Stimulated activated naive CD4-positive, alpha-beta T cell (primary cell): Measurements from ENCODE around the gene BMPER.
"Not testable (repeated sequence)": the region's sequence is repeated elsewhere in the genome, so short reads cannot be mapped to it uniquely, and the experiment has no call there.

Experiments
- DNase-seq, 6 experiments: peaks; one replicate each; lab custom pipeline; 2025; lab: John Stamatoyannopoulos, UW

The BMPER gene

DNA sequence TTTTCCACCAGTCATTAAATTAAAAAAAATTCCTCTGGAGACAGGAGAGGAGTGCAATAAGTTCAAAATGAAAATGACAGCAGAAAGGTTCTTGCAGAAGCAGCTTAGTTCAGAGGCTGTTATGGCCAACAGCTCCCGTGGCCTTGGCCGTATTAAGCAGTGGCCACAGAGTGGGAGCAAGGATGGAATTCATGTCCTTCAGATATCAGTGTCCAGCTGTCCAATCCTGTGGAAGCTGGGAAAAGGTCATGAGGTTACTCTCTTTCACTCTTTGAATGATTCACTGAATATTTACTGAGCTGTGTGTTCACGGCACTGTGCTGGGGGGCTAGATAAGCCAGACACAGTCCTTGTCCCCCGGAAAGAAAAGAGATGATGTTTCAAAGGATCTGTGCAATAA lies 231.8 kb downstream of the BMPER start:
- DNase-seq = no peak

DNA sequence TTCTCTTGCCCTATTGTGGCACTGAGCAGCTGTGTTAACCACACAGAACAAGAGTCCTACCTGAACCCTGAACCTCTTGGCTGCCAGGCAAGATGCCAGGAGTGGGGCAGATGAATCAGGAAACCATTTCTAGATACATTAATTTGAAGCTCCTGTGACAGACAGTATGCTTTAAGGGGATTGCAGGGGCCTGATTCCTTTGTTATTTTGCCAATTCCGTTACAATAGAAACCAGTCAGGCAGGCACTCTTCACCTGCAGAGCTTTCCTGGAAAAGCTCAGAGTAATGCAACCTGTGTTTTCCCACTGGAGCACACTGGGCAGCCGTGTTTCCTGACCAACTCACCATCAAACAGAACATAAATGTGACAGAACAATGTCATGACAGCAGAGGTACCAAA lies 233.1 kb downstream of the BMPER start:
- no peak for DNase-seq

DNA sequence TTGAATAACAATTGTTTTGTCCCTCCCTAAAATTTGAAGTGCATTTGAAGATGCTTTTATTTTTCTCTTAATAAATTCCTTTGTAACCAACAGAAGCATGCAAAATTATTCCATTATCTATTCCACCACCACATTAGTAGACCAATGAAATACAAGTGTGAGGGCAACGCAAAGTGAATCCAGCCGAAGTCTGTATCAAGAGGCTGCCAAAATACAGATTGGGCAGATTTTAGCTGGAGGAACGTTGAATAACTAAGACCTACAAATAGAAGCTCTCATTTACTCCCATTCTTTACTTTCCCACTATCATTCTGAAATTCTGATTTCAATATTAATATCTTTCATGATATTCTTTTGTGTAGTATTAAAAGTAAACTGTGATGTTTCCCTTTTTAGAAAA lies 233.7 kb downstream of the BMPER start:
- no peak for DNase-seq

DNA sequence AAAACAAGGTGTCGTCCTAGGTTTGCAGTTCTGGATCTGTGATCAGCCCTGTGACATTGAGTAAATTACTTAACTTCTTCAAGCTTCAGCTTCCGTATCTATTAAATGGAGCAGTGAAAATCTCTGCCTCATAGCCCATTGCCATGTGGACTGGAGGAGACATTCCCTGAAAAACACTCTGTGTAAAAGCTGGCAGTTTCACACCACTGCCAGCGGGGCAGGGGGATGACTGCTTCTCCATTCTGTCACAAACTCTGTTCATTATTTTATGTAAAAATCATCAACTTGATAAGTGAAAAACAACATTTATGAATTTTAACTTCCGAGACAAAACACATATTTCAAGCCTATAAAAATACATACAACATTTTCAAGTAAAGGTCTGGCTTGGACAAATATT lies 234.7 kb downstream of the BMPER start:
- DNase-seq = no peak

DNA sequence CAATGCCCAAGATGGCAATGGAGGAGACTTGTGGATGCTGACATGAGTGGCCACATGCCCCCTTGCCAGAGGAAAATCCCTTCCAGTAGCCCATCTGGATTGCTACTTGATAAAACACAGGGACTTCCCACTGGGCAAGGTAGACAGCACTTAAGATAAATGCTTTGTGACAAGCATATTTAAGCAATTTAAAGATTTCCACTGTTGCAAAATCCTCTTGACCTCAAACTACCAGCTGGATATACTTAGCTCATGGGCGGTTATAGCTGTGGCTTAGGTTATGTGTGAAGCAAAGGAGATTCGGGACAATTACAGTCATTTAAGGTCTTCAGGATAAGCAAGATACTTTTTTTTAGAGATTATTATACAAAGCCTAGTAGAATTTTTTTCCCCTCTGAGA lies 238.1 kb downstream of the BMPER start:
- DNase-seq = no peak

DNA sequence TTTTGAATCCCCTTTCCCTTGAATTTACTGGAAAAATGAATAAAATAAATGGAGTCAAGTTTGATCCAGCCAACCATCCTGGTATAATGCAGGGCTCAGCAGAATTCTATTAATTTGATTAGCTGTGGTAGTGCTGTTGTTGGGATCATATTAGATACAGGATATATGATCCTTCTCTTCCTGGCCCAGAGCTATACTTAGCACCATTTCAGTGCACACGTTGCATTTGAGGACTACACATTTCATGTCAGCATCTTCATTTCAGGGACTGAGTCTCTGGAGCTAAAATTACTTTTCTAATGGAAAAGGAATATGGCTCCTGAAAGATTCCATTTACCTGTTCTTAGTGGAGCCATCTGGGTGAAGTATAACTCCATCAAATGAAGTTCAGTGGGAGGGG lies 240.3 kb downstream of the BMPER start:
- no peak for DNase-seq

DNA sequence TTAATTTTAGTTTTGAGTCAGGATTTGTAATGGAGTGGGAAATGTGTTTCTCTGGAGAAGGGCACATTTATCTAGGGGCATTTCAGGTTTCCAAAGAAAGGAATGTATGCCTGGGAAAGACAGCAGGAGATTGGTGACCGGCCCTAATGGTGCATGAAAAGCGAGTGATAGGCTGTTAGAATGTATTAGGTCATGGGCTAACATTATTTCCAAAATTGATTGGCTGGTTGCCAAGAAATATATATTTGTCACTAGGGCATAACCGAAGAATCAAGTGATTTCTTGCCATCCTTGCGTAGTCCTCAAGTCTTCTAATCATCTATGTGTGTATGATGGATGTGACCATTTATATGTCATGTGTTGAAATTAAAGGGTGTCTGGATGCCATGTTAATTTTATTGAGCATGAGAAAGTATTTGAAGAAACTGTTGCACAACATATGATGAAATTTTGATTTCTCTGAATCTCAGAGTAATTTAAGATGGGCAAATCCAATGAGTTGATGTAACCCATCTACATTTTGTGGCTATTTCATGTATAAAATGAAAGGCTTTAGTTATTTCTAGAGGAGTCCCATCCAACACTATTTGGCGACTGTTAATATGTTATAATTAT lies 248.4 kb downstream of the BMPER start:
- DNase-seq = no peak

DNA sequence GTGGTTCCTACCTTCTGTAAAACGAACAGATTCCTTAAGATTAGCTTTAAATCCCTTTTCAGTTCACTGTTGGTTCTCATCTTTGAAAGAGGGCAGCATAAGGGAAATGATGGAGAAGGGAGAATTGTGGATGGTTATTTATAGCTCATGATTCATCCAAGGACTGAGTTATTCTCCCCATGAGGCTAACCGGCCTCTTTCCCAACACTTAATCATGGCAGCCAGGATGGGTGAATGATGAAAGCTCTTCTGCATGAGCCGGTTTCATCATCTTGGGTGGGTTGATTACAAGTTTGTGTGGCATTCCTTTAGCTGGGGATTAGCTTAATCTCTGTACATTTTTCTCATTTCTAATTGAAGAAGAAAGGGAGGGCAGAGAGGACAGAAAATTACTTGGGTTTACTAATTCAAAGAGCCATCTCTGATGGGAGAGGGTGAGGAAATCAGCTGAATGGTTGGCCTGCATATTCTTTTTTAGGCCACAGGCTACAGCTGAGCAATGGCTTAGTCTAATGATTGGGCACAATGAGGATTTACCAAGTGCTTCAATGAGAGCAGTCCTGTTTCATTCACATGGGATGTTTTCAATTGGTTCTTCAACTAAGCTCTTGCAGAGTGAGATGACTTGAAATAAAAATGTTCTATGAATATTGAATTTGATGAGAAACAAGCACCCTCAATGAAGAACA lies 250.0 kb downstream of the BMPER start:
- DNase-seq = no peak

DNA sequence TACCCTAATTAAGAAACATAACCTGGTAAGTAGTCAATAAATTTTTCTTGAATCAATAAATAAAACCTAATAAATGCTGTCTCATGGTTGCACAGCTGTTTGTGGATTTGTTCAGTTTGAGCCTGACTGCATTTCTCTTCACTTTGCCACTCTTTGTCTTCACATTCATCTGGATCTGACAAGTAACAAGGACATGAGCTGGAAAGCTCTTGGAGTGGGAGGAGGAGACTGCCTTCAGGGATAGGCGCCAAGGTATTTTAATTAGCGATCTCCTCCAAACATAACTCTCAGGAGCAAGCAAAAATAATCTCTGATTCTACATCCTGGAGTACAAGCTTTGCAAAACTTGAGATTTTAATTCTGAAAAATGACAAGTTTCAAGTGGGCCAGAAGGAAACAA lies 251.0 kb downstream of the BMPER start:
- no peak for DNase-seq

DNA sequence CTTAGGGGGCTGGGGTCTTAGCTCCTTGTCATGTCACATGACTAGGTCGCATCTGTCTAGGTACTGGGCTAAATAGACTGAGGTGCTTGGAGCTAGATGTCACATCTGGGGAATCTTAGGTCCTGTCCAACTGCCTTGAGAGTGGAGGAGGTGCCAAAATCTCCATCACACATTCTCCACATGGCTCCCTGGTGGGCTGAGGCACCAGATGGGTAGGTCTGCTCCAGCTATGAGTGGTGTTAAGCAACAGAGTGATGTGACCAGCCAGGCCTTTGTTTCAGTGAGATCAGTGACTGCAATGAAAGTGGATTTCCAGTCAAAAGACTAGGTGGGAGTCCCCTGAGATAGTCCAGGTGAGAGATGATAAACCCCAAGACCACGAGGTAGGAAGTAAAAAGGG lies 251.8 kb downstream of the BMPER start:
- no peak for DNase-seq

DNA sequence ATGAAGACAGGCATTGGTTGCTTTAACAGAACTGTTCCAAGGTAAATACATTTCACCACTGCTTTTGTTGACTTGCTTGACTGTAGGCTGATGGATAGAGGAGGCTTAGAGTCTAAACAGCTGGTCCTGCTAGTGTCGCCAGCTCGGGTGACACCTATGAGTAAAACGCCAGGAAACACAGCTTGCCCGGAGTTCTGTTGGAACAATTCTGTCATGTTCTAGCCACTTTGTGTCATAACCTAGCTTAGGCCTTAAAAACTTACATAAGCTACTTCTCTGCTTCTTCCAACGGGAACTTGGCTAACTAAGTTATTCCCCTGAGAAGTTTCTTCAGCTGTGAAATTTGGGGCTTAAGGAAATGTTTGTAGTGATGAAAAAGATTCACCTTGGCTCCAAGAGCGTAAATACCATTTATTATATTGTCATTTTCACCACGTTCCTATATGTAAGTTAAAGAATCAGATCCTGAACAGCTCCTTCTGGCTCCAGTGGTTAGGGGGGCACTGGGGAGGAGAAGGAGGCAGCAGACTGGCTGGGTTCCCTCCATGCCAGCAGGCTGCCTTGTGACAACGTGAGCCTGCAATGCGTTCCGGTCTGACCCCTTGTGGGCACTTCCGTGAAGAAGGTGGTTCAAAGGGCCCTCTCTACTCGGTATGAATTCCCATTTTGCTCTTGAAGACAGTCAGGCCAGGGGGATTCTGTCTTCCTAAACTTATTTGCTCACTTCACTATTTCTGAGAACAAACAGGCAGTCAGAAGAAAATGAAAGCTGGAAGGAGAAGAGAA lies 253.2 kb downstream of the BMPER start:
- no peak for DNase-seq

DNA sequence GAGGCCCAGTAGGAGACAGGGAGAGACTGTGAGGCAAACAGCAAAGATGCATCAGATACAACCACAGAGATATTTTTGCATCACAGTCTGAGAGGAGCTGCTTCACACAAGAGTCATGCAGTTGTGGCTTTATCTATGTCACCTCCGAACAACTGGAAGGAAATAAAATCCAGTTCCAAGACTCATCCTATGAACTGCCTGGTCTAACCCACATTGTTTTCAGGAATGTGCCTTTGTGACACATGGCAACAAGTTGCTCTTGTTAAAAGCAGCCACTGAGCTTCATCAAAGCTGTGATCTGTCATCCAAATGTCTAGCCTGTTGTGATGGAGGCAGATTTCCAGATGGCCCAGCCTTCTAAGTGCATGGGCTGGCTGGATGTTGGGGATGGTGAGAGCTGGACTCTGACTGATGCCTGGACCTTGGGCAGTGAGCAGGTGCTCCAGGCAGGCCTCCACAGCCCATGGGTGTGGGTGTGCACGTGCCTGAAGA lies 255.0 kb downstream of the BMPER start:
- no peak for DNase-seq

DNA sequence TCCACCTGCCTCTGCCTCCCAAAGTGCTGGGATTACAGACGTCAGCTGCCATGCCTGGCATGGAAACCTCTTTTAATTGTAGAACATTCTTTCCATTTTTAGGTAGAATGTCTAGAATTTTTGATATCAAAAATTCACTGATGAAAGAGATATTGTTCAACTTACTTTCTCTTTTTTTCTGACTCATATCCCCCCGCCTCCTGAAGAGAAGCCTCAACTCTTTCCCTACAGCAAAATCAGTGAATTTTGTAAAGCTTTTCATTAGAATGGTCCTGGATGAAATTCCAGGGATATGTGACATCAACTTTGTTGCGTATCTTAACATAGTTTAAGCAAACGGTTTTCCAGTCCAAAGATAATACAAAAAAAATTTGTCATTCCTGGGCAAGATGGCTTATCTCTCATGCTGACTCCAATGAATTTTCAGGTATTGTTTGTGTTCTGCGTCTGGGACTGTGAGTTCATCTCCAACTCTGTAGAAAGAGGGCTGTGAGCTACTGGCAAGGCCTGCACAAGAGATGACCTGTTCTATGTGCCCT lies 256.8 kb downstream of the BMPER start:
- no peak for DNase-seq

DNA sequence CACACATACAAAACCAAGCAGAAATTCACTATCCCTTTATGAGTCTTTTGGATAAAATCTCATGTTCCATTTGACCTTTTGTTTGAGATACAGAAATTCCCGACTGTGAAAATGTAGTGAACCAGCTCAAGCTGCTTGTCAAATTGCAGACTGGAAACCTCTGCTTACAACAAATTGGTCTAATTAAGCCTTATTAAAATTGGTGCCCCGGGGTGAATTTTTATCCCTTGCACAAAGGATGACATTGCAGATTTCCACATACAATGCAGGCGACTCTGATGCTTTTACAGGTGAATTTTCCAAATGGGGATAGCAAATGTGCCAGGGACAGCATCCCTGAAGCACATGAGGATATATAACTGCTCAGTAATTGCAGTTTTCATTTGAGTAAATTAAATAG lies 257.3 kb downstream of the BMPER start:
- no peak for DNase-seq

DNA sequence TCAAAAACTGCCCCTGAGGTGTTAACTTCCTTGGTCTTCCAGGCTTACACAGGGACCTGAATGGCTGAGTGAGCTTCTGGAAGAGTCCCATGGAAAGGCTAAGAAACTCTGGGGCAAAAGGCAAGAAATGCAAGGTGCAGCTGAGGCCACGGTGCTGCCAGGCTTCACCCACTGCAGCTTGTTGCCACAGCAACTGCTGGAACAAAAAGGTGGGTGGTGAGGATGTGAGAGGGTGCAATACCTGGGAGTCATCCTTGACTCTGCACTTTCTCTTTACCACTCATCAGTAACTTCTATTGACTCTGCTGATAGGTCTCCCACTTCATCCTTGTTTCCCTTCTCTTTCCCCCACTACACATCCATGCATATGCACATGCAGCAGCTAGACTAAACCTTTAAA lies 258.6 kb downstream of the BMPER start:
- no peak for DNase-seq

DNA sequence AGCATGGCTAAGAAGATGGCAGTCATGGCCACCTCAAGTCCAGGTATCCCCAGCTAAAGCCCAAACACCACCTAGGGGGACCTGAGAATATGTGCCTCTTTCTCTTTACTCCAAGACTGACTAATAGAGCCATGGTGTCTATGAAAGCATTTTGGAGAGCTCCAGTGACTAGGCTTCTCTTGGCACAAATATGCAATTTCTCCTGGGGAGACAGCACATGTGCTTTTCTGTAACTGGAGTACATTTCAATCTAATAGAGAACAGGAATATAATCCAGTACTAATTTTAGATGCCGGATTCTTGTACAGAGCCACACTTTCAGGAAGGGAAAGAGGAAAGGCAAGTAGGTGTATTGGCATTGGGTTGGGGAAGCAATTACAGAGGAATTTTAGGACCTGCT lies 260.1 kb downstream of the BMPER start:
- no peak for DNase-seq

DNA sequence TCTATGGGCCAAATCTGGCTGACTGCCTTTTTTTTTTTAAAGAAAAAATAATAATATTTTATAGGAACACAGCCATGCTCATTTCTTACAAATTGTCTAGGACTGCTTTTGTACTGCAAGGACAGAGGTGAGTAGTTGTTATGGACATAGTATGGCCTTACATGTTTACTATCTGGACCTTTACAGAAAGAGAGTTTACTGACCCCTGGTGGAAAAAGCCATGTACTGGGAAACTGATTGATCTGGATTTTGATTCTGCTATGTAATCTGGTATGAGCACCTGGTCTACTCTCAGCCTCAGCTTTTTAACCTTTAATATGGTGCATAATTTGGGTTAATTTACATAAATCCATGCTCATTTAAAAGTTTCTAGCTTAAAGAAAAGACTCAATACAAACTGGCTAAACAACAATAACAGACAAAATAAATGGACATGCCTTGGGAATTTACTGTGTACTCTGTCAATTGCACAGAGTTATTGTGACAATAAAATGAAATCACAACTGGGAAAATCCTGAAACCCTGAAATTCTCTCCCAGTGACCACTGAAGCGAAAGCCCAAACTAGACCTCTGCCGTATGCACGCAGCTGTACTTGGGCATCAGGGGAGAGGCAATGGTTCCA lies 260.7 kb downstream of the BMPER start:
- DNase-seq = no peak

DNA sequence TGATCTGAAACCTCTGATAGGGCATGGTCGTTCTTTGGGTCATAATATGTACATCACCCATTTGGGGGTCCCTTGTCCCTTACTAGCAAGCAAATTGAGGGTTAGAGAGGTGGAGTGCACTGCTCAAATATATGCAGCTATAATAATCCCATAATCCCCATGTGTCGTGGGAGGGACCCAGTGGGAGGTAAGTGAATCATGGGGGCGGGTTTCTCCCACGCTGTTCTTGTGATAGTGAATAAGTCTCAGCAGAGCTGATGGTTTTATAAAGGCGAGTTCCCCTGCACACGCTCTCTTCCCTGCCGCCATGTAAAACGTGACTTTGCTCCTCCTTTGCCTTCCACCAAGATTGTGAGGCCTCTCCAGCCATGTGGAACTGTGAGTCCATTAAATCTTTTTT lies 262.7 kb downstream of the BMPER start:
- DNase-seq = no peak

DNA sequence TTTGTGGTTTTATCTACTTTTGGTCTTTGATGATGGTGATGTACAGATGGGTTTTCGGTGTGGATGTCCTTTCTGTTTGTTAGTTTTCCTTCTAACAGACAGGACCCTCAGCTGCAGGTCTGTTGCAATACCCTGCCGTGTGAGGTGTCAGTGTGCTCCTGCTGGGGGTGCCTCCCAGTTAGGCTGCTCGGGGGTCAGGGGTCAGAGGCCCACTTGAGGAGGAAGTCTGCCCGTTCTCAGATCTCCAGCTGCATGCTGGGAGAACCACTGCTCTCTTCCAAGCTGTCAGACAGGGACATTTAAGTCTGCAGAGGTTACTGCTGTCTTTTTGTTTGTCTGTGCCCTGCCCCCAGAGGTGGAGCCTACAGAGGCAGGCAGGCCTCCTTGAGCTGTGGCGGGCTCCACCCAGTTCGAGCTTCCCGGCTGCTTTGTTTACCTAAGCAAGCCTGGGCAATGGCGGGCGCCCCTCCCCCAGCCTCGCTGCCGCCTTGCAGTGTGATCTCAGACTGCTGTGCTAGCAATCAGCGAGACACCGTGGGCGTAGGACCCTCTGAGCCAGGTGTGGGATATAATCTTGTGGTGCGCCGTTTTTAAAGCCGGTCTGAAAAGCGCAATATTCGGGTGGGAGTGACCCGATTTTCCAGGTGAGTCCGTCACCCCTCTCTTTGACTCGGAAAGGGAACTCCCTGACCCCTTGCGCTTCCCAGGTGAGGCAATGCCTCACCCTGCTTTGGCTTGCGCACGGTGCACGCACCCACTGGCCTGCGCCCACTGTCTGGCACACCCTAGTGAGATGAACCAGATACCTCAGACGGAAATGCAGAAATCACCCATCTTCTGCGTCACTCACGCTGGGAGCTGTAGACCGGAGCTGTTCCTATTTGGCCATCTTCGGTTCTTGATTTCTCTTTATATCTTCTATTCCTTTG lies 269.6 kb downstream of the BMPER start:
- DNase-seq = not testable (repeated sequence)

DNA sequence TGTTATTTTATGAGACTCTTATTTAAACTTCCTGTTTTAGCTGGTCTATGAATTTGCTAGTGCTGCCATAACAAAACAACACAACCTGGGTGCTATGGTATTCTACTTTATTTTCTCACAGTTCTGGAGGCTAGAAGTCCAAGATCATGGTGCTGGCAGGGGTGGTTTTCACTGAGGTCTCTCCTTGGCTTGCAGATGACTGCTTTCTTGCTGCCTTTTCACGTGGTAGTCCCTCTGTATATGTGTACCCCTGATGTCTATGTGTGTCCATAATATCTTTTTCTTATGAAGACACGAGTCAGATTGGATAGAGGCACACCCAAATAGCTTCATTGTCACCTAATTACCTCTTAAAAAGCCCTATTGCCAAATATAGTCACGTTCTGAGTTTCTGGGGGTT lies 270.5 kb downstream of the BMPER start:
- DNase-seq = no peak

DNA sequence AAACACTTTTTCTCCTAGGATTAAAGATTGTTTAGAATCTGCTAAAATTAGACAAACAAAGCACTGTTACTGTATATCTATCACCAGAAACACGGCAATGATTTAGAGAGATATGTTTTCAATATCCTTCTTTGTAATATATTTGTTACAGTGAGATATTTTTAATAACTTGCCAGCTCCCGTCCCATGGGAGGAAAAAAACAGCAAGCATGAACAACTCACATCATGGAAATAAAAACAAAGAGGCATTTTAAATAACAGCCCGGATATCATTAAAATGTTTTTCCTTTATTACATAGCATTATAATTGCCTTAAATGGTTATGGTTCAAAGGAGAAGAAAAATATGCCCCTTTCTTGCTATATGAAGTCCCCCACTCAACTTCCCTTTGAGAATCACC lies 272.1 kb downstream of the BMPER start:
- no peak for DNase-seq
